Body of pancreas (tissue), 4 donors: Measurements from ENCODE around the gene BMP8B. TPM values are rescaled to one million over a fixed set of nuclear protein-coding genes. Genes with fewer than 3 reads are reported as not detected.

Experiments used
- ATAC-seq: fragments of 150-250 bp; one replicate; pipeline ENCODE4 v1.9.1; 2016
- DNase-seq, 4 donors: peaks; one replicate each; pipeline ENCODE4 v3.0.0-alpha.2; 2019
- H3K27ac ChIP-seq, 4 donors: fragments of 200-600 bp; sonication (generic); 1 replicate in 3 of 4; 2 replicates in 1 of 4; pipeline versions ENCODE4 v1.5.1 to v1.6.1; 2016 to 2019; ENCODE audit warnings: mild to moderate bottlenecking in 1 of 4, mixed read lengths in 1 of 4, moderate library complexity in 1 of 4
- H3K27me3 ChIP-seq, 2 donors: fragments of 200-600 bp; sonication (generic); one replicate each; pipeline ENCODE4 v1.6.0; 2016; ENCODE audit warnings: mild to moderate bottlenecking in 1 of 2
- H3K36me3 ChIP-seq, 2 donors: fragments of 200-600 bp; sonication (generic); replicated peaks in 1 of 2; 2 replicates each; pipeline ENCODE4 v1.5.1; 2016; ENCODE audit warnings: low read depth in 2 of 2; ENCODE audit not compliant: insufficient read depth in 1 of 2
- H3K4me1 ChIP-seq: fragments of 200-600 bp; sonication (generic); one replicate; pipeline ENCODE4 v1.6.0; 2016
- H3K4me3 ChIP-seq, 2 donors: fragments of 200-600 bp; sonication (generic); 1 replicate in 1 of 2; 2 replicates in 1 of 2; pipeline ENCODE4 v1.5.1; 2016 to 2019
- H3K9me3 ChIP-seq, 3 donors: fragments of 200-600 bp; sonication (generic); 1 replicate in 2 of 3; 2 replicates in 1 of 3; pipeline ENCODE4 v1.5.1; 2016
- CTCF ChIP-seq, 7 experiments: fragments of 450-650 bp in 4 of 7; fragments of 200-600 bp in 3 of 7; sonication (generic) in 3 of 7; IDR thresholded peaks; one replicate each; pipeline ENCODE4 v1.5.1; 2016 to 2019; ENCODE audit warnings: antibody characterized with exemption in 7 of 7
- POLR2A ChIP-seq, 3 donors: fragments of 450-650 bp; IDR thresholded peaks; one replicate each; pipeline ENCODE4 v1.6.1; 2016; ENCODE audit warnings: antibody characterized with exemption in 3 of 3, mild to moderate bottlenecking in 2 of 3
- WGBS, 2 donors: methylation state at CpG; one replicate each; pipeline ENCODE4 v1.1.5; 2017; 5-methylcytosine and 5-hydroxymethylcytosine counted together
- intact Hi-C: fragments of 100-400 bp; cut with DNase I; formaldehyde crosslinking; loops from one replicate; pipeline ENCODE4 v1.15.1; 2023
- total RNA-seq, 2 donors: library from RNA; depleted of rRNA; stranded (reverse); fragments of >200 nt; gene quantifications; one replicate each; pipeline ENCODE4 v1.1.0, GENCODE V29; 2016

Gene BMP8B
- total RNA-seq, 2 donors from 2014 or later, result 2.3 to 5.4 TPM

- intact Hi-C loops, result no loop called here
- Histone ChIP-seq H3K36me3 (no peaks in the 10 kb centered on the region), H3K9me3 (no peaks in the 10 kb centered on the region), H3K4me1 (peaks cover 45% of the 10 kb centered on the region), H3K4me3 (no peak overlapping the region), H3K27me3 (no peaks in the 10 kb centered on the region), H3K27ac (no peak overlapping the region)
- WGBS, 2 donors, result 73 to 80% methylated on average over 3 of the region's 3 CpGs
- no peak for ATAC-seq
- no peak for DNase-seq
- TF ChIP-seq POLR2A (IDR thresholded peaks at IDR 0.05) (no peak), CTCF (IDR thresholded peaks at IDR 0.05) (no peak)
Observed at GRCh38 chr1:39735731-39736130, 52.9 kb downstream of the BMP8B start.

- ATAC-seq (peak; percentile 96), DNase-seq (peak; percentile 92 to 97 (median 96))
- H3K9me3 ChIP-seq, result no peaks in the 10 kb centered on the region
- intact Hi-C loops, result no loop called here
- WGBS, 2 donors, result 15 to 31% methylated on average over 7 of the region's 7 CpGs
- H3K4me1 ChIP-seq, result peaks cover 24% of the 10 kb centered on the region
- TF ChIP-seq POLR2A (IDR thresholded peaks at IDR 0.05), result peak in 2 of 3 donors; percentile 64 to 72
- peak in 2 of 7 experiments; percentile 10 to 22 for TF ChIP-seq CTCF (IDR thresholded peaks at IDR 0.05)
- H3K27ac ChIP-seq, result peak overlapping the region; percentile 57 to 97 (median 82)
- no peak overlapping the region for H3K4me3 ChIP-seq
- no peaks in the 10 kb centered on the region for H3K27me3 ChIP-seq
- H3K36me3 ChIP-seq, result no peaks in the 10 kb centered on the region
Observed at GRCh38 chr1:39733161-39733560, 55.5 kb downstream of the BMP8B start.

GRCh38 chr1:39732730-39733129, 55.9 kb downstream of the BMP8B start:
- DNase-seq (peak; percentile 39 to 71 (median 55)), ATAC-seq (peak; percentile 72)
- WGBS, 2 donors, result 16 to 28% methylated on average over 3 of the region's 3 CpGs
- H3K36me3 ChIP-seq, result no peaks in the 10 kb centered on the region
- H3K27me3 ChIP-seq, result no peaks in the 10 kb centered on the region
- TF ChIP-seq CTCF (IDR thresholded peaks at IDR 0.05) (no peak), POLR2A (IDR thresholded peaks at IDR 0.05) (no peak)
- no peaks in the 10 kb centered on the region for H3K9me3 ChIP-seq
- H3K4me1 ChIP-seq, result peaks cover 23% of the 10 kb centered on the region
- H3K4me3 ChIP-seq, result no peak overlapping the region
- H3K27ac ChIP-seq, result peak overlapping the region; percentile 57 to 97 (median 80)
- intact Hi-C loops, result no loop called here

GRCh38 chr1:39729842-39730241, 58.8 kb downstream of the BMP8B start:
- Histone ChIP-seq H3K27ac (no peak overlapping the region), H3K4me3 (no peak overlapping the region), H3K4me1 (peaks cover 23% of the 10 kb centered on the region), H3K36me3 (no peaks in the 10 kb centered on the region), H3K27me3 (no peaks in the 10 kb centered on the region), H3K9me3 (no peaks in the 10 kb centered on the region)
- DNase-seq (no peak), ATAC-seq (no peak)
- 39 to 42% methylated on average over 4 of the region's 4 CpGs for WGBS, 2 donors
- intact Hi-C loops, result no loop called here
- TF ChIP-seq POLR2A (IDR thresholded peaks at IDR 0.05) (no peak), CTCF (IDR thresholded peaks at IDR 0.05) (no peak)

- Histone ChIP-seq H3K9me3 (no peaks in the 10 kb centered on the region), H3K27me3 (no peaks in the 10 kb centered on the region), H3K36me3 (no peaks in the 10 kb centered on the region), H3K4me3 (no peak overlapping the region), H3K4me1 (peaks cover 18% of the 10 kb centered on the region), H3K27ac (no peak overlapping the region)
- no peak for TF ChIP-seq CTCF (IDR thresholded peaks at IDR 0.05)
- DNase-seq, result no peak
- WGBS, 2 donors, result 60 to 70% methylated on average over 3 of the region's 3 CpGs
- no peak for ATAC-seq
- intact Hi-C loops, result no loop called here
Observed at GRCh38 chr1:39729030-39729429, 59.6 kb downstream of the BMP8B start.
